BJ (cell line): ENCODE data around the gene NAV2. TPM values are rescaled to one million over a fixed set of nuclear protein-coding genes. Genes with fewer than 3 reads are reported as not detected.

Experiments used
- CTCF ChIA-PET: fragments of 350-600 bp; formaldehyde crosslinking; extraction: SDS; loops from one replicate; lab custom pipeline; 2021; ENCODE audit warnings: antibody characterized with exemption, inconsistent platforms; lab: Yijun Ruan, JAX
- POLR2A ChIA-PET: fragments of 300-600 bp; sonication (Branson Sonifier 250); formaldehyde crosslinking; extraction: SDS; loops from one replicate; lab custom pipeline; 2021; ENCODE audit warnings: antibody characterized with exemption; lab: Charles Lee
- DNase-seq: peaks from one replicate; pipeline ENCODE4 v3.0.0-alpha.2; 2011; ENCODE audit warnings: low read depth
- H3K27me3 ChIP-seq: 2 replicates; pipeline ENCODE4 v1.6.0; 2011; ENCODE audit warnings: low read length; ENCODE audit not compliant: control insufficient read depth, insufficient read depth
- H3K36me3 ChIP-seq: 2 replicates; pipeline ENCODE4 v1.5.1; 2011; ENCODE audit warnings: low read length; ENCODE audit not compliant: control insufficient read depth, insufficient read depth
- H3K4me3 ChIP-seq: 2 replicates; pipeline ENCODE4 v1.5.1; 2011; ENCODE audit warnings: low read depth, mild to moderate bottlenecking, control low read depth, low read length
- polyA plus RNA-seq: library from polyadenylated mRNA; depleted of rRNA; stranded (reverse); fragments of >200 nt; gene quantifications from 2 replicates; pipeline ENCODE4 v1.2.3, GENCODE V29; 2011
- TF ChIP-seq, protein P1 (sequence below): IDR thresholded peaks from 2 replicates; pipeline ENCODE4 v1.5.1; 2011; ENCODE audit warnings: low read depth, mild to moderate bottlenecking, control low read depth, inconsistent platforms, low read length, moderate library complexity; ENCODE audit not compliant: insufficient read depth

NAV2 gene
- polyA plus RNA-seq, 1 experiment = 6.1 TPM

DNA sequence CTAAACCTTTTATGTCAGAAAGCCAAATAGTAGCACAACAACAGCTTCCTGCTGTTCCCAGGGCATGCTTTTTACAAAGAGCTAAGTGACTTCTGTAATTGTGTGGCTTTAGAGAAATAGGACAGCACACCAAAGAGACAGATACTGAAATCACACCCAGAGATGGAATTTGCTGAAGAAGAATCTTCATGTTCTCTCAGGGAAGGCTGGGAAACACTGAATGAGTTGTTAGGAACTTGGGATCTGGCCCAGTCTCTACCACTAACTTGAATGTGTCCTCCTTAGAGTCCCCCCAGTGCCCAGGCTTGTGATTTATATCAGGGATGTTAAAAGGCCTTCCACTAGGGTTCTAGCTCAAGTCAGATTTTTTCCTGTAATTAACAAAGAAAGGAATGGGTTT lies 272.5 kb downstream of the NAV2 start:
- no peak overlapping the region for H3K4me3 ChIP-seq
- ChIA-PET CTCF (interaction anchor here (0.5 kb wide), 1 partner anchor 126 kb away, joined by 3 read pairs; no protein-coding TSS in a partner anchor), POLR2A (no interaction called here)
- DNase-seq = peak; percentile 32
- no peaks in the 10 kb centered on the region for H3K27me3 ChIP-seq
- no peaks in the 10 kb centered on the region for H3K36me3 ChIP-seq
- TF ChIP-seq, protein P1, sequence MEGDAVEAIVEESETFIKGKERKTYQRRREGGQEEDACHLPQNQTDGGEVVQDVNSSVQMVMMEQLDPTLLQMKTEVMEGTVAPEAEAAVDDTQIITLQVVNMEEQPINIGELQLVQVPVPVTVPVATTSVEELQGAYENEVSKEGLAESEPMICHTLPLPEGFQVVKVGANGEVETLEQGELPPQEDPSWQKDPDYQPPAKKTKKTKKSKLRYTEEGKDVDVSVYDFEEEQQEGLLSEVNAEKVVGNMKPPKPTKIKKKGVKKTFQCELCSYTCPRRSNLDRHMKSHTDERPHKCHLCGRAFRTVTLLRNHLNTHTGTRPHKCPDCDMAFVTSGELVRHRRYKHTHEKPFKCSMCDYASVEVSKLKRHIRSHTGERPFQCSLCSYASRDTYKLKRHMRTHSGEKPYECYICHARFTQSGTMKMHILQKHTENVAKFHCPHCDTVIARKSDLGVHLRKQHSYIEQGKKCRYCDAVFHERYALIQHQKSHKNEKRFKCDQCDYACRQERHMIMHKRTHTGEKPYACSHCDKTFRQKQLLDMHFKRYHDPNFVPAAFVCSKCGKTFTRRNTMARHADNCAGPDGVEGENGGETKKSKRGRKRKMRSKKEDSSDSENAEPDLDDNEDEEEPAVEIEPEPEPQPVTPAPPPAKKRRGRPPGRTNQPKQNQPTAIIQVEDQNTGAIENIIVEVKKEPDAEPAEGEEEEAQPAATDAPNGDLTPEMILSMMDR = no peak

DNA sequence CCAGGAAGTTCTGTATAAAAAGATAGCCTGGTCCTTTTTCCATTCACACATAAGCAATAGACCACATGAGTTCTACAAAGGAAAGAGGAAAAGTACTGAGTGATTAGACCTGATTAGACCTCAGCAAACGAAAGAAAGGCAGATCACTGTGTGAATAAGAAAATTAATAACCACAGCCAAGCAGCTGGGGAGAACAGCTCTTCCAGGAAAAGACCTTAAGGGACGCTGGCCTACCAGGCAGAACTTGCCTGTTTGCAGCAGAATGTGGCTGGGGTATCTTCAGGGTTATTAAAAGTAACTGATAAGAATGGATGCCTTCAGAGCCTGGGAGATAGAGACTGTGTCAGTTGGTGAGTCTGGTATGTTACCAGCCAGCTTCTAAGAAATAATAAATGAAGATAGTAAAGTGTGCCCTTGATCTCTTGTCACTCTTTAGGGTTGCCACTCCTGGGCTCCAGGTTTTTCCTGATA lies 274.7 kb downstream of the NAV2 start:
- H3K27me3 ChIP-seq = no peaks in the 10 kb centered on the region
- no peak overlapping the region for H3K4me3 ChIP-seq
- no peaks in the 10 kb centered on the region for H3K36me3 ChIP-seq
- no peak for DNase-seq
- TF ChIP-seq, protein P1 = no peak
- ChIA-PET POLR2A (no interaction called here), CTCF (interaction anchor here (1.4 to 2.1 kb wide), 3 partner anchors 36 to 124 kb away, joined by 3 to 7 read pairs (median 7); no protein-coding TSS in a partner anchor)

DNA sequence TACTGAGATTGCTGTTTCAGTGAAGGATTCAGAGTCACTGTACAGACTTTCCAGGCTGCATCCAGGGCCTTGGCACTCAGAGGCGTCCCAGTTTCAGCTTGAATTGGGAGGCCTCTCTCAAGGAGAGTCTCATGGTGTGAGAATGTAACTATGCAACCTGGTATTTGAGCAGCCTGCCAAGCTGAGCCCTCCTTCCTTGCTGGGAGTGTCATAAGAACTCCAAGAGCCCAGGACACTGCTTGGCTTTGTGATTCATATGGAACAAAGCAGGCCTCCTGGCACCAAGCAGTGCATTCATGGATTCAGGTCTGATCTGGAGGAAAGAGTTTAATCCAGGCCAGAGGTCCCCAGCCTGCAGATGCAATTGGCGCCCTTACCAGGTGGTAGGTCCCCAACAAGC lies 276.0 kb downstream of the NAV2 start:
- no peak overlapping the region for H3K4me3 ChIP-seq
- TF ChIP-seq, protein P1 = no peak
- ChIA-PET POLR2A (no interaction called here), CTCF (interaction anchor here (2.1 kb wide), 1 partner anchor 123 kb away, joined by 7 read pairs; no protein-coding TSS in a partner anchor)
- no peaks in the 10 kb centered on the region for H3K36me3 ChIP-seq
- DNase-seq = peak; percentile 72
- no peaks in the 10 kb centered on the region for H3K27me3 ChIP-seq

DNA sequence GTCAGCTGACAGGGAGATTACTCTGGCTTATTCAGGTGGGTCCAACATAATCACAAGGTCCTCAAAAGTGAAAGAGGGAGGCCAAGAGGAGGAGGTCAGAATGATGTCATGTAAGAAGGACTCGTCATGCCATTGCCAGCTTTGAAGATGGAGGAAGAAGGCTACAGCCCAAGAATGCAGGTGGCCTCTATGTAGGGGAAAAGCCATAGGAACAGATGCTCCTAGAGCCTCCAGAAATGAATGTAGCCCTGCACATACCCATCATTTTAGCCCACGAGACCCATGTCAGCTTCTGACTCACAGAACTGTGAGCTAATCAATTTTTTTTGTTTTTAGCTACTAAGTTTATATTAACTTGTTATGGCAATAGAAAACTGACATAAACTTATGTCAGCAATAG lies 276.6 kb downstream of the NAV2 start:
- ChIA-PET POLR2A (no interaction called here), CTCF (no interaction called here)

DNA sequence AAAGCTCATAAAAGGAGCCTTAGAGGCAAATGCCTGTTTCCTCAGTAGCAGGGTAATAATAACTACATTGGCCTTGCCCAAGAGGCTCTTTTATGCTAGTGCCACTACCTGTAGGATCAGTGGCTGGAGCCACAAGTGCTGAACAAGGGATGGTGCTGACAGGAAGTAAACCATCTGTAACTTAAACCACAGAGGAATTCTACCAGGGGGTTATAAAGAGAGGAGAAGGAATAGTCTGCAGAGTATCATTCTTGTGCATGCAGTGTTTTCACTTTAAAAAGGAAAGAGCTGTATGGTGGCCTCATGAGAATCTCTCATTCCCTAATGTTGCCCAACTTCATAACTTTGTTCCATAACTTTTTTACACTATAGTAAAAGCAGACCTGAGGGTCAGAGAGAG lies 279.5 kb downstream of the NAV2 start:
- TF ChIP-seq, protein P1 = no peak
- Histone ChIP-seq H3K4me3 (no peak overlapping the region), H3K36me3 (no peaks in the 10 kb centered on the region), H3K27me3 (no peaks in the 10 kb centered on the region)
- ChIA-PET POLR2A (interaction anchor here (0.5 kb wide), 1 partner anchor 121 kb away, joined by 3 read pairs; no protein-coding TSS in a partner anchor), CTCF (no interaction called here)
- DNase-seq = no peak

More for the DNA sequence above, 276.6 kb downstream of the NAV2 start:
- Histone ChIP-seq H3K27me3 (no peaks in the 10 kb centered on the region), H3K36me3 (no peaks in the 10 kb centered on the region), H3K4me3 (no peak overlapping the region)
- TF ChIP-seq, protein P1 = no peak
- no peak for DNase-seq
